ENCODE results near the gene MAP3K15.

- TF ChIP-seq POLR2AphosphoS5 (IDR thresholded peaks at IDR 0.05) (no peak), POLR2A (IDR thresholded peaks at IDR 0.05) (no peak), CTCF (IDR thresholded peaks at IDR 0.05 in 8 of 11, conservative IDR thresholded peaks at IDR 0.05 in 3 of 11) (no peak)
Observed at GRCh38 chrX:19548279-19548678, 33.0 kb upstream of the MAP3K15 start.

All from spleen (tissue), 7 donors.